Raji (cell line): ENCODE data around the gene ENO1.

Source experiments
- POLR2A ChIP-seq: IDR thresholded peaks from 2 replicates; pipeline ENCODE4 v1.6.1; 2011; ENCODE audit warnings: low read depth, low read length, control low read depth; ENCODE audit not compliant: insufficient read depth

ENO1 gene

DNA sequence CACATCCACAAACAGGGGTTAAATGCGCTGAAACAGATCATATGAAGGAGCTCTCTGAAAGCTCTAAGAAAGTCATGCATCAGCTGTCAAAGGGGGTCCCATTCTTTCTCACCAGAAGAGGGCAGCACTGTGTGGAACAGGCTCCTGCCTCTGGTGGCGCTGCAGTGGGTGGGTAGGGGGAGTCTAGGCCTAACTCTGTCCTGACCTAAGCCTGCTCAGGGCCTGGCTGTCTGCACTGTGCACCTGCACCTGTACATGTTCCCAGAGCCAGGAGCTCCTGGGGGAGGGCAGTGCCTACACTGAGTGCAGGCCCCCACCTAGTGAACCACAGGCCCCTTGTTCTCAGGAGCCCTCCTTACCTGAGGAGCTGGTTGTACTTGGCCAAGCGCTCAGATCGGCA lies 16.0 kb downstream of the ENO1 start:
- no peak for TF ChIP-seq POLR2A

DNA sequence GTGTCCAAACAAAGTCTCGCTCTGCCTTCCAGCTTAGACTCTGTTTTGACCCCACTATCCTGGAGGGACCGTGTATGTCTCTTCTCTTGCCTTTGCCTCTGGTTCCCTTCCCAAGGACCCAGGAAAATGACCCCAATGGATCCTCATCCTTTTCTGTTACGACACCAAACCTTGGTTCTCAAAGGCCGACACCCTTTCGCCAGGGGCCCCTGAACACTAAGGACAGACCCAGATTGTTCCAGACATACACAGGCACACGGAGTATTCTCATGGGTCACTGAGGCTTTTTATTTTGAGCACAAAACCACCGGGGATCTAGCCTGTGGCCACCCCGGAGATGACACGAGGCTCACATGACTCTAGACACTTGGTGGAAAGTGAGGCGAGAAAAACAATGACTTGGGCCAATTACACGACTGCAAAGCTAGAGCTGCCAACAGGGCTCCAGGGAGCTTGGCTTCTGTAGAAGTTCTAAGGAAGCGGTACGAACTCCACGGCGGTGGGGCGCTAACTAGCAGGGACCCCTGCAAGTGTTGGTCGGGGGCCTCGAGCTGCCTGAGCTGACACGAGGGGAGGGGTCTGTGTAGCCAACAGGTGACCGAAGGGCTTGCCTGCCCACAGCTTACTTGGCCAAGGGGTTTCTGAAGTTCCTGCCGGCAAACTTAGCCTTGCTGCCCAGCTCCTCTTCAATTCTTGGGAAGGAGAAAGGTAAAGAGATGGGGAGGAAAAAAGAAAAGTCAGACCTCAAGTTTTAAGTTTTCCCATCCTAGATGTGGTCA lies 17.6 kb downstream of the ENO1 start:
- TF ChIP-seq POLR2A = no peak

DNA sequence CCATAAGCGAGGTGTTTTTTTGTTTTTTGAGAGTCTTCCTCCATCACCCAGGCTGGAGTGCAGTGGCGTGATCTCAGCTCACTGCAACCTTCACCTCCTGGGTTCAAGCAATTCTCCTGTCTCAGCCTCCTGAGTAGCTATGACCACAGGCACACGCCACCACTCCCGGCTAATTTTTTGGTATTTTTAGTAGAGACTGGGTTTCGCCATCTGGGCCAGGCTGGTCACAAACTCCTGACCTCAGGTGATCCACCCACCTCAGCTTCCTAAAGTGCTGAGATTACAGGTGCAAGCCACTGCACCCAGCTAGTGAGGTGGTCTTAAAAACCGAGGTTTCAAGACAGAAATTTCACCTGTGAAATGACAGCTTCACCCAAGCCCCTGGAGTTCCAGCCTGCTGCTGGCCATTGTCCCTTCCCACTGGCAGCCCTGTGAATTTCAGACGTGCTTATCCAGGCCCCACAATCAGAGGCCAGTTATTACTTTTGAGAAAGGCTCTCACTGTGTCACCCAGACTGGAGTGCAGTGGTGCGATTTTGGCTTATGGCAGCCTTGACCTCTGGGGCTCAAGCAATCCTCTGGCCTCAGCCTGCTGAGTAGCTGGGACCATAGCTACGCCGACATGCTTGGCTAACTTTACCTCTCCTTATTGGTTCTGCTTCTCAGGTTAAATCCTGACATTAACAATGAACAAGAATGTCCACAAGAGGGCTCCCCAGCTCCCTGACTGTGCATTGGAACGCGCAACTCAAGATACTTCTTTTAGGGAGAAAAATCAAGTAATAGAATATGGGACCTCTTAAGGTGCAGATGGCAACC lies 19.4 kb downstream of the ENO1 start:
- no peak for TF ChIP-seq POLR2A

DNA sequence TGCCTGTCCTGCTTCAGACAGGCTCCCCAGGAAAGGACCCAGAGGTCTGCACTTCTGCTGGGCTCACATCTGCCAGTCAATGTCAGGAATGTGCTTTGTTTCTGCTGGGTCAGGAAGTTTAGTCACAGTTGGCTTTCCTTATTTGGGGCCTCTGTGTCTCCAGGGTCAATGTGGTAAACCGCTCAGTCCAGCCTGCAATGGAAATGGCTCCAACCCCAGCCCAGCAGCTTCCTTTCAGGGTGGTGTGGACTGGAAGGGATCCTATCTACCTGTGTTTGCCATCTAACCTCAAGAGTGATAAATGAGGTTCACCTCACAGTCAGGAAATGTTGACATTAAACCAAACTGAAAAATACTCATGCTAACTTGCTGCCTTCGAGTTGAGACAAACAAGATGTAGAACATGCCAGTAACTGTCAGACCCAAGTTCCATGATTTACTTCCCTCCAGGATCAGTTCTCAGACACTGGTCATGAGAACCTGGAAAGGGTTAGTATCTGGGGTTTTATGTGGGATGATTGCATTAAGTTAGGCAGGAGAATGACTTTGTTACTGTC lies 20.3 kb downstream of the ENO1 start:
- TF ChIP-seq POLR2A = no peak

DNA sequence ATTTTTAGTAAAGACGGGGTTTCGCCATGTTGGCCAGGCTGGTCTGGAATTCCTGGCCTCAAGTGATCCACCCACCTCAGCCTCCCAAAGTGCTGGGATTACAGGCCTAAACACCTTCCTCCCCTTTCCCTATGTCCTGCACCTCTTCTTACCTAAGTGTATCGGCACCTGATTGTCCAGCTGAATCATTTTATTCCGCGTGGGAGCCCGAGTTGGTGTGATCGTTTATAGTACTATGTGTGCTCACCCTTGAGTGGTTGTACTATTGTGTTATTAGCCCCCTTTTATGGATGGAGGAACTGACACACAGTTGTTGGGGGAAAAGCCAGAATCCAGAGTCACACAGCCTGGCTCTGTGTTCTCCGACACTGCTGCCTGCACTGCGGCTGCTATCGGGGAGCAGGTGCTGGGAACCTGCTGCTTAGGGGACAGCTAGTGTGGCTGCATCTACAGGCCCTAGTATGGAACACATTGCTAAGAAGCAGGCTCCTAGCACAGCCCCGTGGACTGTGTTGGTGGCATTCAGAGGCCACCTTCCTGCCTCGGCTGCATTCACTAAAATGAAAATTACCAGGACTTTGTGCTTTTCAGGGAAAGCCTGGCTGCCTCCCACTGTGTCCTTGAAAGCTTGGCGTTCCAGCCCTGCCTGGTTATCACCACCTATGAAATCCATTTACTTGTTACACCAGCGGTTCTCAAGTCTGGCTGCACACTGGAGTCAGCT lies 21.6 kb downstream of the ENO1 start:
- TF ChIP-seq POLR2A = no peak

DNA sequence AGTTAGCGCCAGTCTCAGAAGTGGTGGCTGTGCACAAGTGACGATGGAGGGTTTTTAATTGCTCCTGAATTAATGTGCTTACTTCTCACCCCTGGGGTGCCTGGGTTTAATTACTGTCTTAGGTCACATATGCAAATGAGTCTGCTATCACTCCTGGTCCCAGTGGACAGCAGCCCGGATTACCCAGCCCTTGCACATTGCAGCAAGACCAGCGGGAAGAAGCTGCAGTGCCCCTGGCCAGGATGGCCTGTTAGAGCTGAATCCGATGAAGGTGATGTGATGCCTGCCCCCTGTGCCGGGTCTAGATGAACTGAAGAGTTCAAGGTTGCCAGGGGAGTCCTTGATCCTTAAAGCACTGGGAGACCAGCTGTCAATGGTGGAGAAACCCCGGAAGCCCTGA lies 24.2 kb downstream of the ENO1 start:
- TF ChIP-seq POLR2A = no peak

DNA sequence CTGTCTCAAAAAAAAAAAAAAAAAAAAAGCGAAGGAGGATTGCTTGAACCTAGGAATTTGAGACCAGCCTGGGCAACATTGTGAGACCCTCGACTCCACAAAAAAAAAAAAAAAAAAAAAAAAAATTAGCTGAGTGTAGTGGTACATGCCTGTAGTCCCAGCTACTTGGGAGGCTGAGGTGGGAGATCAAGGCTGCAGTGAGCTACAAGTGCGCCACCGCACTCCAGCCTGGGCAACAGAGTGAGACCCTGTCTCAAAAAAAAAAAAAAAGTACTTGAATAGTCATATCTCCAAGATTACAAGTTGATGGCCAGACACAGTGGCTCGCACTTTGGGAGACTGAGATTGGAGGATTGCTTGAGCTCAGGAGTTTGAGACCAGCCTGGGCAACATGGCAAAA lies 27.4 kb downstream of the ENO1 start:
- TF ChIP-seq POLR2A = no peak

DNA sequence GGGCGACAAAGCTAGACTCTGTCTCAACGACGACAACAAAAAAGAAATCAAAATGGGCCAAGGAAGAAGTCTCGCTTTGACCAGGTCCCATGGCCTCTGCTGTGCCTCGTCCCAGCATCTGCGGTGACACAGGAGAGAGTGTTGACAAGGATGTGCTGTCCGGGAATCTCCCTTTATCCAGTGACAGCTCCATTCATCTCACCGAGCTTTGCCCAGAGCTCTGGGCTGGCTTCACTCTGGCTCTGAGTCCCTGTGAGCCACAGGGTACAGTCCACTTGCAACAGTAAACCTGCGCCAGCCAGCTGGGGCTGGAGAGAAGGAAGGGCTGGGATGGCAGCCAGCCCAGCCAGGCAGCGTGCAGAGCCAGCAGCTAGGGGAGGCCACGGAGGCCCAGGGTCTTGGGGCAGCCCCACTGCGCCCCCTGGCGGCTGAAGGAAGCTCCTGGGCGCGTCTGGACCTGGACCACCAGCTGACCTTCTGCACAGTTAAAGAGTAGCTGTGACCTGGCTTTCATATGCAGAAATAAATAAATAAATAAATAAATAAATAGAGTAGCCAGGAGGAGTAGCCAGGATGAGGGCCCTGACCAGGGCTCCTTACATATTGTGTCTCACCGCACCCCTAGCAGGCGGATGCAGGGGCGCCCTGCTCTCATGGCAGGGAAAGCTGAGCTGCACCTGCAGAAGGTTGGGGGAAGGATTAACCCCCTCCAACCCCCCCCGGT lies 29.7 kb downstream of the ENO1 start:
- TF ChIP-seq POLR2A = no peak

DNA sequence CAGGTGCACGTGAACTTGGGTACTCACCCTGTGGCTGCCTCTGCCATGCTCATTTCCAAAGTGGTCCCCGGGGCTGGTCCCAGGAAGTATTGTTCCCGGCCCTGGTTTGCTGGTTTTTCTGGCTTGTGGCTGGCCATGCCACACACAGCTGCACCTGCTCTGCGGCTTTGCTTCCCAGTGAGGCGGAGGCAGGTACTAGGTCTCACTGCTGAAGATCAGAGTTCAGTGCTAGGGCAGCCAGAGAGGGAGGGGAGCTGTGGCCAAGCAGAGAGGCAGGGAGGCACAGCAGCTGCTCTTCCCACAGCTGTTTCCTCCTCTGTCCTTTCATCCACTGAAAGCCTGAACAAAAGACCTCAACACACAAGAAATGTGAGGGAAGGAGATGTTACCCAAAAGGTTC lies 30.5 kb downstream of the ENO1 start:
- no peak for TF ChIP-seq POLR2A

DNA sequence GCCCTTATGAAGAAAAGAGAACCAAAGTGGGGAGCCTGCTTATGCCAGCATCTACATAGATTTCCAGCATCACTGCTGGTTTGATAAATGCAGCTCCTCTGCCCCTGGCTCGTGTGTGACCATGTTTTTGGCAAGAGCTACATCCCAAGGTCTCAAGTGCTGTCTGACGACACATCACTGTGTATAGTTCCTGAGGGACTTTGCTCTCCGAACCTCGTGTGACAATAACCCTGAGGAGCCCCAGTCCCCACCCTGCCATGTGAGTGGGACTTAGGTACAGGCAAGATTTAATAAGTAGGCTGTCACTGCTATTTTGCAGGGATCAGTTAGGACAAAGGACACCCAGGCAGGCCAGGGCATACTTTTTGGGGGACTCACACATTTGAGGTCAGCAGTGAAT lies 32.2 kb downstream of the ENO1 start:
- no peak for TF ChIP-seq POLR2A

DNA sequence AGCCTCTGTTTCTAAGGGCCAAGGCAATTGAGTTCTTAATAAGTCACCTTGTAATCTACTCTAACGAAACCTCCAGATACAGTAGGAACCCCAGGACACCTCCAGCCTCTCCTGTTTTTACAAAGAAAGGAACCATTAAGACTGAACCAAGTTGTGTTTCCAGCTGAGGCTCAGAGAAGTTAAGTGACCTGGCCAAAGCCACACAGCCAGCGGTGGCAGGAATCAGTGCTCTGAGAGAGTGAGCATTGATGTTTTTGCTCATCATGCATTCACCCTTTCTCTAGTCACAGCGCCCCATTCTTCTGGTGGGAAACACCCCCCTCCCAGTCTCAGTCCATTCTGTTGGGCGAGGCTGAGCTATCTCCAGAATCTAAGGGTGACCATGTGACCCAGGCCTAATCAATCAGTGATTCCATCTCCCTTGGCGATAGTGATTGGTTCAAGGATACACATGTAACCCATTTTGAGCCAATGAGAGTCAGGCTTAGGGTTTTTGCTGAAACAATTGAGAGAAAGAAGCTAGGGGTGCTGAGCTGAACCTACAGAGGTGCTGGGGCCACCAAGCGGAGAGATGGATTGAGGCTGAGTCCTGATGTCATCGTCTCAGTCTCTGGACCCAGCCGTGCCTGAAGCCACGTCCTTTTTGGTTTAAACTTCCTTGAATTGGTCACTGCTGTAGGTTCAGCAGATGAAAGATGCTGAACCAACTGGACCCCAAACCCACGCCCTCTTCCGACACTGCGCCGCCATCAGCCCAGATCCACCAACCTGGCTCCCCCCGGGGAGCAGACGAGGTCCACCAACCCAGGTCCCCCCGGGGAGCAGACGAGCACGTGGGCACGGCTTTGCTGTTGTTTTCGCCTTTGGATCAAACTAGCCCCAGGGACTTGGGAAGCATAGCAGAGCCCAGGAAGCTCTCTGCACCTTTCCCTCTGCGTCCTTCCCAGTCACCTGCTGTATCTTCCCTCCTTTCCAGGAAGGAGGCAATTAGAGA lies 33.1 kb downstream of the ENO1 start:
- no peak for TF ChIP-seq POLR2A

DNA sequence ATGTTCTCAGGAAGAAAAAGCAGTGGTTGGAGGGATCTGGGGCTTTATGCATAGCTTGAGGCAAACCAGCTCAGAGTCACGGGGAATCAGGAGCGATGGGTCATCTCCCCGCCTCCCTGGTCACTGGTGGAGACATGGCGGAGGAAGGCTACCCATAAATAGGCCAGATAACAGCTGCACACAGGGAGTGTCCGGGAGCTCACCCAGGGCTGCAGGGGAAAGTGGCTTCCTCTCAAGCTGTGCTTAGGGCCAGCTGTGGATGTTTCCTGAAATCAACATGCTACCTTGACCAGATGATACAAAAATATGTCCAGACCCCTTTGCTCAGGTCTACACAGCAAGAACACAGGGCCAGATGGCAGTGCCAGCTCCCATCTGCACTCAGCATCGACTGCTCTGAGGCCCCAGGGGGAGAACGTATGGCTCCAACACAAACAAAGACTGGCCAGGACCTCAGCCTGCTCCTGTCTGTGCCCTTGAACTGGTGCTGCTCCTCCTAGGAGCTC lies 33.9 kb downstream of the ENO1 start:
- TF ChIP-seq POLR2A = no peak

DNA sequence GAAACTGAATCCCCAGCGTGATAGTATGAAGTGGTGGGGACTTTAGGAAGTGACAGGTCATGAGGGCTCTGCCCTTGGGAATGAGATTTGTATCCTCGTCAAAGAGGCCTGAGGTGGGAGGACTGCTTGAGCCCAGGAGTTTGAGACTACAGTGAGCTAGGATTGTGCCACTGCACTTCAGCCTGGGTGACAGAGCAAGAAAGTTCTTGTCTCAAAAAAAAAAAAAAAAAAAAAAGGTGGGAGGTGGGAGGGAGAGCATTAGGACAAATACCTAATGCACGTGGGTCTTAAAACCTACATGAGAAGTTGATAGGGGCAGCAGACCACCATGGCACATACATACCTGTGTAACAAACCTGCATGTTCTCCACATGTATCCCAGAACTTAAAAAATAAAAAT lies 37.1 kb downstream of the ENO1 start:
- TF ChIP-seq POLR2A = no peak
